Uterus (tissue), 2 donors: ENCODE measurements around the gene IVNS1ABP.

Source experiments
- POLR2A ChIP-seq, 2 donors: fragments of 450-650 bp; IDR thresholded peaks; one replicate each; pipeline ENCODE4 v1.6.1; 2016; ENCODE audit warnings: antibody characterized with exemption in 2 of 2, mild to moderate bottlenecking in 1 of 2, moderate library complexity in 1 of 2
- TF ChIP-seq, protein P1 (sequence below), 4 experiments: fragments of 200-600 bp in 2 of 4; fragments of 450-650 bp in 2 of 4; sonication (generic) in 2 of 4; IDR thresholded peaks; one replicate each; pipeline ENCODE4 v1.5.1; 2016 to 2019; ENCODE audit warnings: antibody characterized with exemption in 4 of 4, mild to moderate bottlenecking in 2 of 4, moderate library complexity in 1 of 4

DNA sequence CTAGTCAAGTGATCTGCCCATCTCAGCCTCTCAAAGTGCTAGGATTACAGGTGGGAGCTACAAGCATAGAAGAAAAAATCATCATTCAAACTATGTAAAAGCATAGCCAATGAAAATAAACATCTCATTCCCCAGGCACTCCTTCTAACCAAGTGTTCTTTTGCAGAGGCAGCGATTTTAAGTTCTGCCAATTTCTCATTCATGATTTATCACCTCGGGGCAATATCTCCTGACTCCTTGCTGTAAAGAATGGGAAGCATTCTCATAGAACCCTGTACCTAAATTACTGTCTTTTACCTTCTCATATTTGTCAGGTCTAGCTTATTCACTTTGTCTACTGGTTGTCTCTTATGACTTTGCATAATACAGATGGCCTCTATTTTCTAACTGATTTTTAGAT lies 32.5 kb upstream of the IVNS1ABP start:
- TF ChIP-seq, protein P1, sequence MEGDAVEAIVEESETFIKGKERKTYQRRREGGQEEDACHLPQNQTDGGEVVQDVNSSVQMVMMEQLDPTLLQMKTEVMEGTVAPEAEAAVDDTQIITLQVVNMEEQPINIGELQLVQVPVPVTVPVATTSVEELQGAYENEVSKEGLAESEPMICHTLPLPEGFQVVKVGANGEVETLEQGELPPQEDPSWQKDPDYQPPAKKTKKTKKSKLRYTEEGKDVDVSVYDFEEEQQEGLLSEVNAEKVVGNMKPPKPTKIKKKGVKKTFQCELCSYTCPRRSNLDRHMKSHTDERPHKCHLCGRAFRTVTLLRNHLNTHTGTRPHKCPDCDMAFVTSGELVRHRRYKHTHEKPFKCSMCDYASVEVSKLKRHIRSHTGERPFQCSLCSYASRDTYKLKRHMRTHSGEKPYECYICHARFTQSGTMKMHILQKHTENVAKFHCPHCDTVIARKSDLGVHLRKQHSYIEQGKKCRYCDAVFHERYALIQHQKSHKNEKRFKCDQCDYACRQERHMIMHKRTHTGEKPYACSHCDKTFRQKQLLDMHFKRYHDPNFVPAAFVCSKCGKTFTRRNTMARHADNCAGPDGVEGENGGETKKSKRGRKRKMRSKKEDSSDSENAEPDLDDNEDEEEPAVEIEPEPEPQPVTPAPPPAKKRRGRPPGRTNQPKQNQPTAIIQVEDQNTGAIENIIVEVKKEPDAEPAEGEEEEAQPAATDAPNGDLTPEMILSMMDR (IDR thresholded peaks at IDR 0.05) = no peak
- TF ChIP-seq POLR2A (IDR thresholded peaks at IDR 0.05) = no peak
